NCI-H1930 (cell line): ENCODE measurements around the gene NT5DC3.
A peak's percentile ranks its signal among the peaks of the same experiment; 100 is the strongest.
"Not testable (repeated sequence)": the region's sequence is repeated elsewhere in the genome, so short reads cannot be mapped to it uniquely, and the experiment has no call there.

Experiments
- DNase-seq, 2 experiments: peaks; one replicate each; lab custom pipeline; 2025; lab: John Stamatoyannopoulos, UW

NT5DC3 gene

DNA sequence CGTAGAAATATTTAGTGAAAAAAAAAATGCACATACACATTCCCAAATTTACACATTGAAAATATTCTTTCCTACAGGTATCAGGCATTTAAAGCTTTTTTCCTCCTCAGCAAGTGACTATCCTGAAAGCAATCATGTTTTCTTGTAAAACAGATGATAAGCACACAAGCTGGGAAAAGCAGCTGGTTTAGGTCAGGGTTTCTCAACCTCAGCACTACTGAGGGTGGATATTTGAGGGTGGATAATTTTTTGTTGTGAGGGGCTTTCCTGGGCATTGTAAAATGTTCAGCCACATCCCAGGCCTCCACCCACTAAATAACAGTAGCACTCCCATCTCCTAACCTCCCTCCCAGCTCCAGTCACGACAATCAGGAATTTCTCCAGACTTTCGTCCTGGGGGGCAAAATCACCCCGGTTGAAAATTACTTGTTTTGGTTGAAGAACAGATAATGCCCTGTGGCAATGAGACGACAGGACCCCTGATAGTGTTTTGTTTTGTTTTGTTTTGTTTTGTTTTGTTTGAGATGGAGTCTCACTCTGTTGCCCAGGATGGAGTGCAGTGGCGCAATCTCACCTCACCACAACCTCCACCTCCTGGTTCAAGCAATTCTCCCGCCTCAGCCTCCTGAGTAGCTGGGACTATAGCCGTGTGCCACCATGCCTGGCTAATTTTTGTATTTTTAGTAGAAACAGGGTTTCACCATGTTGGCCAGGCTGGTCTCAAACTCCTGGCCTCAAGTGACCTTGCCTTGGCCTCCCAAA lies 15.0 kb upstream of the NT5DC3 start:
- no peak for DNase-seq

DNA sequence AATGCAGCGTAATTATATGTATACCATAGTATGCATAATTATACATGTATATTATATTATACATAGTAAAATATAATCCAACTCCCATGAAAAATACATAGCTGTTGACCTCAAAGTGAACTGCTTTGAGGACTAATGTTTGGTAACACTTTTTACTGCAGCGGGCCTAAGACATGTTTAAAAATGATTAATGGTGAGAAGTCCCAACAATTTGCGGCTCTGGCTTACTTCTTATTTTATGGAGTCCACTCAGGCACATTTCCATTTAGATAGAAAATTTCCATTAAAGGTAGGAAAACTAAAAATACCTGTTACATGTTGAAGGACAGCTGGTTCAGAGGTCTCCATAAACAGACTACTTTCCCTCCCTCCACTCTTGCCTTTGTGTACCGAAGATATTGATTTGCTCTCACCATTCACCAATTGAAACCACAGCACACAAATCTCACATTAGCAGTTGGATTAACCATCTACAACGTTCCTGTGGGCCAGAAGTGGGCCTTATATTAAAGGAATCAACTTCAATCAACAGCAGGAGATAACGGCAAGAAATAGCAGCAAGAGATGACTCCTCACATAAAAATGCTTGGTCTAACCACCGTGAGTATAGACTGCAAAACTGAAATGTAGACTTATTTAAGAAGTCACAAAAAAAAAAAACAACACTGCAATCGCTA lies 14.1 kb upstream of the NT5DC3 start:
- no peak for DNase-seq

DNA sequence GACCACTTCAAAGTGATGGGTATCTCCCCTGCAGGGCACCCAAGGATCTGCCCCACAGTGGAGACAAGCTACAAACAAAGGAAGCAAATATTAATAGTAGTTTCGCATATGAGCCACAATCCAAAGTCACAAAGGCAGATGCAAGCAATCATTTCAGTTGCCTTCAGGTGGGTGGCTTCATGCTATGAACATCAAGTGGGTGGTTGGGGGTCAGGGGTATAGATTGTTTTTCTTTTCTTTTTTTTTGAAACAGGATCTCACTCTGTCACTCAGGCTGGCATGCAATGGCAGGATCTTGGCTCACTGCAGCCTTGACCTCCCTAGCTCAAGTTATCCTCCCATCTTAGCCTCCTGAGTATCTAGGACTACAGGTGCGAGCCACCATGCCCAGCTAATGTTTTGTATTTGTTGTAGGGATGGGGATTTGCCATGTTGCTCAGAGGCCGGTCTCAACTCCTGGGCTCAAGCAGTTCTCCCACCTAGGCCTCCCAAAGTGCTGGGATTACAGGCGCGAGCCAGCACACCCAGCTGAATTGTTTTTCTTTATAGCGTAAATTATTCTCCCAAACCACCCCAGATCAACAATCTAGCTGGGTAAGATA lies 13.4 kb upstream of the NT5DC3 start:
- DNase-seq = no peak

DNA sequence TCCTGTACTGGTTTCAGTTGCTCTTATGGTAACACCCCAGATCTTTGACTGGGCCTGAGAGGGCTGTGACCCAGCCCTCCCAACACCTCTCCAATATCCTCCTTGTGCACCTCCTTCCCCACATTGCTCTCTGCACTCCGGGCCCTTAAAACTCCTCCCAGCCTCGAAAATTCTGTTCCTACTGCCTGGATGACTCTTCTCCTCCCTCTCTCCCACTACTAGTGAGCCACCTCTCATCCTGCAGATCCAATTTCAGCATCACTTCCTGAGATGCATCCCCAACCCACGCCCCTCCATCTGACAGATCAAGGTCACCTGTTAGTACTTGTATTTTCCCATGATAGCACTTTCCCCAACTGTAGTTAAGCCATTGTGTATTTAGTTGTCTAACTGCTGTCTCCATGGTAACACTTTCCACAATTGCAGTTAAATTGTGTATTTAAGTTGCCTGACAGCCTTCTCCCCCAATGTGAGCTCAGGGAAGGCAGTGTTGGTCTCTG lies 11.5 kb upstream of the NT5DC3 start:
- DNase-seq = peak; percentile 79 to 81

DNA sequence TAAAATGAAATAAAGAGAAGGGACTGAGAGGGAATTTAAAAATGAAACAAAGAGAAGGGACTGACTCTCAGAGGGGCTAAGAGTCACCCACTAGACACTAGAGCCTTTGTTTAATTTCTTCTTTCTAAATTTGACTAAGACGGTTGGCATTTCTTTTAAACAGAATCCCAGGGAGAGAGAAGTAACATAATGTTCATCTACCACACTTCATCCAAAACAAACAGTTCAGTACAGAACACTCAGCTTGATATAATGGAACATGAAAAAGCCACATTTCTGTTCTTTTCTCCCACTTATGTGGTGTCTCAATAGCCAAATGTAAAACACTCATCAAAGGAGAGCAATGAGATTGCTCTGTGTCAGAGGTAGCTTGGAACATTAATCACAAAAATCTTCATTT lies 10.1 kb upstream of the NT5DC3 start:
- DNase-seq = no peak

DNA sequence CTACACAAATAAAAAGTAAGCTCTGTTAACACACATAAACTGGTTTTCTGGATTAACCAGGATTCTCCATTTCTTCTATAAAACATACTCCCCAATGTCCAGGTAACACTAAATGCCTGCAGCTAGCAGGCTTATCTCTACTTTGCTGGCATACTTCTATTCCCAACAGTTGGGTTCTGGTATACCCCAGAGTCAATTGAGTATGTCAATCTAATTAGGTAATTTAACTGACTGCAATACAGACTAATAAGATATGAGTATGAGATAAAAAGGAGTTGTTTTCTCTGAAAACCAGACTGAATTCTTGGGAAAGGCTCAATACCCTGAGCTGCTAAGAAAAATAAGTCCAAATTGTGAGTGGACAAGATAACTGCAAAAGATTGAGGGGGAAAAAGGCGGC lies 9.4 kb upstream of the NT5DC3 start:
- DNase-seq = no peak

DNA sequence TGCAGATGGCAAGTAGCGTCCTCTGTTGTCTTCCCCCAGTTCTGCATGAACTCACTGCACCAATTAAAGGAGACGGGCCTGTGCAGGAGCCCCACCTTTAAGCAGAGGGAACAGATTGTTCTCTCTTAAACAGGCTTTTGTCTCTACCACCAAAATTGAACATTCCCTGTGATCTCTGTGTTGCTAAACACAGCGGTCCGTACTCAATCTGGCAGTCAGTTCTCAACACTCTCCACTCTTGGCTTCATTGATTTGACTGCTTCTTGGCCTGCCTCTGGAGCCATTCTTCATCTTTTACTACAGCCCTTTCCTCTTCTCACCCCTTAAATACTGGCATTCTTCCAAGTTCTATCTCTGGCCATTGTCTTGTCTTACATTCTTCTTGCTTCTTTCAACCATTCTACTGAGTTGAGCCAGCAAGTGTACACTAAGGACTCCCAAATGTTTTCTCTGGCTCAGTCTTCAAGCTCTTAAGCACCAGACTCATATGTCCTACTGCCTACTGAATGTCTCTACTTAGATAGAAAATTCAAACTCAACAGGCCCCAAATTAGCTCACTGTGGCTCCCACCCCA lies 8.0 kb upstream of the NT5DC3 start:
- DNase-seq = no peak

DNA sequence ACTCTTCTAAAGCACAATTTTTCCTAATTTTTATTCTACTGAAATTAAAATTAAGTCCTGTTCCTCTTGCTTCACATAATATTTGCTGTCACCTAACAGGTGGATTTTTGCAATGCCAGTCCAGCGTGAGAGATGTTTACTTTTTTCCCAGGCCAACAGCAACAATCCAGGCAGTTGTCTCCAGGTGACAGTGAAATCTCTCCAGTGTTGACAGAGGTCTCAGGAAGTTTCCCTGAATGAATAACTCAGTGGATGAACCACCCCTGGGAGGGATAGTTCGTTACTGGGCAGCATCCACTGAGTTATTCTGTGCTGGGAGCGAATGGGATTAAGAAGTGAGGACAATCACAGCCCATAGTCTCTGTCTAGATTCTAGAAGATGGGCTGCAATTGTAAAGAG lies 7.1 kb upstream of the NT5DC3 start:
- no peak for DNase-seq

DNA sequence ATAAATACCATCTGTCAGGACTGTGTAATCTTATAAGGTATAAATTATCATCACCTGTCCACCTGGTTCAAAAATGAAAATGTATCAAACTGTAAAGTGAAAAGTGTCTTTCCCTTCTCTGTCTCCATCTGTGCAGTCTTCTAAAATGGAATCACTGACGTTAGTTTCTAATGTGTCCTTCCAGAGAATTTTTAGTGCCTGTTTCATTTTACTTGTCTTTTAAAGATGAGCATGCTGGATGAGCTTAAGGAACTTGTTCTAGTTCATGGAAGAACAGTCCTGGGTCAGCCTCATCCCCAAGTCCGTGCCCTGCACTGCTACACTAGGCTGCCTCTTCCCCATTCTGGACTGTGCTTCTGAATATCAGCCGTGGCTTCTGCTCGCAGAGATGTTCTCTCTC lies 5.4 kb upstream of the NT5DC3 start:
- DNase-seq = no peak

DNA sequence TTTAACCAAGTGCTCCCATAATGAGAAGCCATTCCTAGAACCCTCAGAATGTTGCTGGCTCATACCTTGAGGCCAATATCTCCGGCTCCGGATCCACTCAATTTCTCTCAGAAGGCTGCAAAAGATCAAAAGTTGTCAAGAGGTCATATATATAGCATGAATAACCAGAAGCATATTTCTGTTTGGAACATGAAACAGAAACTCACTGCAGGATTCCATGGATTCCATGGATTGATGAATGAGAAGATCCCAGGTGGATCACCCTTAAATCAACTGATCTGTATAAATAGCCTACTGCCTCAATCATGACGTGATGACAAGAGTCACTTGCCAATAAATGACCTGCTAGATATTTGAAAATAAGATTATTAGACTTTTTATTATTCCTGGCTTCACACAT lies 3.3 kb upstream of the NT5DC3 start:
- no peak for DNase-seq

DNA sequence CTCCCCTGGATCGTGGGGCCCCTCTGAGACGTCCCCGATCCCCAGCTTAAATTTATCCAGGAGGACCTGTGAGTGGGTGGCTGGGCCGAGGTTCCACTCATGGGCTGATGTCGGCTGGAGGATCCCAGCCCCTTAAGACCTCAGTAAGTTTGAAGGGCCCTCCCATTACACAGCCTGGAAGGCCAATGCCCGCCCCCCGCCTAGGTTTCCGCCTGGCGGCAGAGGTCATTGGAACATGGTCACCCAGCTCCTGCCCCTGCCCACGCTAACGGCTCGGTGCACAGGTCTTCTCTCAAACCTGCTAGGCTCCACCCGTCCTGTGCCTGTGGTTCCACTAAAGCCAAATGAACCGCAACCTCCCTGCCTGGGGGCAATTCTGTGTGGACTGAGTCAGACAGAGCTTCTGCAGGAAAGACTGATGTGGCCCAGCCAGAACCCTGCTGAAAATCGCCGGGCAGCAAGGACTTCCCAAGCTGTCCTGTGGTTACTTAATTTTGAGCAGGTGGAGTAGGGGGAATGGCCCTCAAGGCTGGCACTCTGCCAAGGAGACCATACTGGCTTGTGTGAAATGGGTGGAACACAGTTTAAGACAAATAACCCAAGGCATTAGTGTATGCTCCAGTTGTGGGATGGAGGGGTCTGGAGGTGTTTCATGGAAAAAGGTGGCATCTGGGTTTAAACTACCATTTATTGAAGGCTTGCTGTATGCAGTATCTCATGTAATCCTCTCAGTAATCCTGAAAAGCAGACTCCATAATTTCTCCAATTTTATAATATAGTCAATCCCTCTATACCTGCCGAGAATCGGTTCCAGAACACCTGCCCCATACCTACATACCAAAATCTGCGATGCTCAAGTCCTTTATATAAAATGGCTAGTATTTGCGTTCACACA lies 903 bp upstream of the NT5DC3 start:
- peak in 1 of 2 experiments; percentile 17 for DNase-seq

DNA sequence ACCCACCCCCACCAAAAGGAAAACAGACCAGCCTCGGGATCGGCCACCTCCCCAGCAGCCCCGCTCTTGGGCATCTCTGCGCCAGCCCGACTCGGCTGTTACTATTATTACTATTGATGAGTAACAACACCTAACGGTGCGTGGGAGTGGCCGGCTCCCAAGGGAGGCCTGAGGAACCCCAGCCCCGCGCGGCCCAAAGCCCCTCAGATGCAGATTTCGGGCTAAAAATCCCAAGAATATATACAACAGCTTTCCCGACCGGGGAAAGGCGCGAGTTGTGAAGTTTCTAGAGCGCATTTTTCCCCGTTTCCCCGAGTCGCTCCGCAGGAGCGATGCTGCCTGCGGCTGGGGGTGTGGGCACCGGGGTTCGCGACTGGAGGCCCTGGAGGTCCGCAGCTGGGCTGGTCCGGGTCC lies 565 bp downstream of the NT5DC3 start:
- DNase-seq = no peak

DNA sequence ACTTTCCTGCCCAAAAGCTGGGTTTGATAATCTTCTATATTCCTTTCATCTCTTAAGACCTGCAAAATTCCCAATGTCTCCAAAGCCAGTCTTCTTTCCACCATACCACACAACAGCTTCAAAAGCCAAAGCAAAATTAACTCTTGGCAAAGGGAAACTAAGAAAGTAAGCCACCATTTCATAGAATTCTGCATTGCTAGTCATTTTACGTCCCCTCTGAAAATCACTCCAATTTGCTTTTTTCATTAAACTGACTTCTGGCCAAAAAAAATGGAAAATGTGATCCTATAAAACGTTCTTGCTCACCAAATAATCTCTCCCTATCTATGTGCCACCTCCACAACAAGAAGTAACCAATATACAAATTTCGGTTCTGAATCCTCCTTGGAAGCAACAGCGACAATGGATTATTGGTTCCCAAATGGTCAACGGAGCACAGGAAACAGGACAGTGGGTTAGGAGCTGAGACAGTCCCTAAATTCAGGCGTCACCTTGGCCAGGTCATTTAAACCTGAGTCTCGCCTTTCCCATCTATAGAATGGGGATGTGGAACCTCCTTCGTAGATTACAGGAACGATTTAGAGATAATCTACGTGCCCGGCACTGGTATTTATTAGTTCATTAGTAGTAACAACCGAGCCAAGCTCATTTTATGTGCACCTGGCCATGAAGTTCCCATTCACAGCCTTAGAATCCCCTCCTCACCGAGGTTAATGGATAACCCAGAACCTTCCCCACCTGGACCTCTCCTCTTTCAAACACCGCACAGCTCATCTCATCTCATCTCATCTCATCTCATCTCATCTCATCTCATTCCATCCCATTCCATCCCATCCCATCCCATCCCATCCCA lies 1.2 kb downstream of the NT5DC3 start:
- no peak for DNase-seq

DNA sequence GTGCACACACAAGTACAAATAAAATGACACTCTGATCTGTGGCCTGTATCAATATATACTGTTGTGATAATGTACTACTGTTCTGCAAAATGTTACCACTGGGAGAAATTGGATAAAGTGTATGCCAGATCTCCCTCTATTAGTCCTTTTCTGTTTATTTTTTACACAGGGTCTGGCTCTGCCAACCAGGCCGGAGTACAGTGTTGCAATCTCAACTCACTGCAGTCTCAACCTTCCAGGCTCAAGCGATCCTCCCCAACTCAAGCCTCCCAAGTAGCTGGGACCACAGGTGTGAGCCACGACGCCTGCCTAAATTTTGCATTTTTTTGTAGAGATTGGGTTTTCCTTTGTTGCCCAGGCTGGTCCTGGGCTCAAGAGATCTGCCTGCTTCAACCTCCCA lies 1.9 kb downstream of the NT5DC3 start:
- DNase-seq = no peak

DNA sequence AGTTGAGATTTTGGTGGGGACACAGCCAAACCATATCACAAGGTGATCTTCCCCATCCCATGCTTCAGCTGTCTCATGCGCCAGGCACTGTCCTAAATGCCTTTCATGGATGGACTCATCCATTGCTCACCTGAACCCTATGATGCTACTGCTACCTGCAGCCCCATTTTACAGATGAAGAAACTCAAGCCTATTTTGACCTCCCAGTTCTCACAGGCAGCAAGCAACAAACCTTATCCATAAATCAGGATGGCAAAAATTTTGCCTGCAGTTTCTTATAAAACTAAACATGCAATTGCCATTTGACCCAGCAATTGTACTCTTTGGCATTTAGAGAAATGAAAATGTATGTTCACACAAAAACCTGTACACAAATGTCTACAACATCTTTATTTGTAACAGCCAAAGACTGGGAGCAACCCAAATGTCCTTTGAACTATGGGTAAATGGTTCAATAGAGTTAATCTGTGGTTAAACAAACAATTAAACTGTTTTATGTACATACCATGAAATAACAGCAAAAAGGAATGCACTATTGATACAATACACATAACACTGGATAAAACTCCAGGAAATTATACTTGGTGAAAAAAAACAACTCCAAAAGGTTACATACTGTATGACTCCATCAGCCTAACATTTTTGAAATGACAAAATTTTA lies 2.6 kb downstream of the NT5DC3 start:
- DNase-seq = no peak

DNA sequence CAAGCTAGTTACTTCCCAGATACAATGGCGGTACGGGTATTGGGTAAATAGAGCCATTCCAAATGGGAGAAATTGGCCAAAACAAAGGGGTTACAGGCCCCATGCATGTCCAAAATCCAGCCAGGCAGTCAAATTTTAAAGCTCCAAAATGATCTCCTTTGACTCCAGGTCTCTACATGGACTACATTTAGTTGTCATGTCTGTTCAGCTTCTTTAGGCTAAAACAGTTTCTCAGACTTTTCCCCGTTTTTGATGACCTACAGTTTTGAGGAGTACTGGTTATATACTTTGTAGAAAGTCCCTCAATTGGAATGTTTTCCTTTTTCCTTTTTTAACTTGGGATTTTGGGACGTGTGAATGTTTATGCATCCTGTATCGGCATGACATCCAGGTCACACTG lies 4.7 kb downstream of the NT5DC3 start:
- no peak for DNase-seq

DNA sequence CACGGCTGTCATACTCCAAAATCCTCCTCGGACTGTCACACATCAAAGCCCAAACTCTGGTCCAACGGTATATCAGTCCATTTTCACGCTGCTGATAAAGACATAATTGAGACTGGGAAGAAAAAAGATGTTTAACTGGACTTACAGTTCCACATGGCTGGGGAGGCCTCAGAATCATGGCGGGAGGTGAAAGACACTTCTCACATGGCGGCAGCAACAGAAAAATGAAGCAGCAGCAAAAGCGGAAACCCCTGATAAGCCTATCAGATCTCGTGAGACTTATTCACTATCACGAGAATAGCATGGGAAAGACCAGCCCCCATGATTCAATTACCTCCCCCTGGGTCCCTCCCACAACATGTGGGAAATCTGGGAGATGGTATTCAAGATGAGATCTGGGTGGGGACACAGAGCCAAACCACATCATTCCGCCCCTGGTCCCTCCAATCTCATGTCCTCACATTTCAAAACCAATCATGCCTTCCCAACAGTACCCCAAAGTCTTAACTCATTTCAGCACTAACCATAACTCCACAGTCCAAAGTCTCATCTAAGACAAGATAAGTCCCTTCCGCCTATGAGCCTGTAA lies 5.2 kb downstream of the NT5DC3 start:
- not testable (repeated sequence) for DNase-seq

DNA sequence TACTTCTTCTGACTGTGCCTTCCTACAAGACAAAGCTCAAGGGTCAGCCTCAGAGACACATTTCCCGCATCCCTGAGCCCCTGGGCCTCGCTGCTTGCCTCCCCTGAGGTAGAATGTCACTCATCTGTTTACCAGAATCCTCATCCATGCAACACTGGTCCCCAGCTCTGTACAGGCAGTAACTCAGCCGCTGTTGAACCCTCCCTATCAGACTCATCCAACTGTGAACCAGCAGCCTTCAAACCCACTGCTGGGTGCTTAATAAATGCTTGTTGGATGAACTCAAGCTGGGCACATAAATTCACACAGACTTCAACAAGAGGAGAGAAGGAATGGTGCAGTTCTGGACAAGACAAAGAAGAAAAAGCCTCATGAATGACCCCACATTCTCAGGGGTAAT lies 6.1 kb downstream of the NT5DC3 start:
- no peak for DNase-seq

DNA sequence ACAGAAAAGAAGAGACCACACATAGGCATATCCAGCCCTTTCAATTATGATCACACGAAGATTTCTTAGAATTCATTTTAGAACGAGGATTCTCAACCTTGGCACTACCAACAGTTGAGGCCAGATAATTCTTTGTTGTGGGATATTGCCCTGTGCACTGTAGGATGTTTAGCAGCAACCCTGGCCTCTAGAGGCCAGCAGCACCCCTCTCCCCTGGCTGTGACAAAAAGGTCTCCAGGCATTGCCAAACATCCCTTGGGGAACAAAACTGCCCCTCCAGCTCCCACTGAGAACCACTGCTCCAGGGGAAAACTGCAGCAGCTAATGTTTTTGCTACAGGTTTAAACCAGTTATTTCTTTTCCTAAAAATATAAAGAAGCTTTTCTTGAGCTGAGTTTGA lies 7.1 kb downstream of the NT5DC3 start:
- no peak for DNase-seq
